ENCODE measurements around the gene H1-8.

- no peak for TF ChIP-seq POLR2A (IDR thresholded peaks at IDR 0.05)
- no peak for TF ChIP-seq CTCF (IDR thresholded peaks at IDR 0.05 in 4 of 5, conservative IDR thresholded peaks at IDR 0.05 in 1 of 5)
Observed at GRCh38 chr3:129543156-129543790, at the start of gene H1-8.

All from gastrocnemius medialis (tissue), 4 donors.